SU-DHL-6 (cell line): ENCODE data around the gene LGR6.
"Not testable (repeated sequence)": the region's sequence is repeated elsewhere in the genome, so short reads cannot be mapped to it uniquely, and the experiment has no call there.

Experiments used
- H2AFZ ChIP-seq: fragments of 200-600 bp; sonication (generic); 2 replicates; pipeline ENCODE4 v1.6.1; 2014; ENCODE audit warnings: low read depth, mild to moderate bottlenecking, moderate library complexity, mixed read lengths, antibody characterized with exemption, low read length; ENCODE audit not compliant: severe bottlenecking
- H3F3A ChIP-seq: fragments of 200-600 bp; shearing (Covaris generic); 2 replicates; pipeline ENCODE4 v1.6.0; 2016; ENCODE audit warnings: antibody characterized with exemption, mild to moderate bottlenecking; ENCODE audit not compliant: insufficient read depth
- H3K27ac ChIP-seq: fragments of 200-600 bp; sonication (generic); 2 replicates; pipeline ENCODE4 v1.5.1; 2016; ENCODE audit warnings: low read depth, mild to moderate bottlenecking, low read length, moderate library complexity, mixed read lengths
- H3K27me3 ChIP-seq: fragments of 200-600 bp; sonication (generic), shearing (Covaris generic); 2 replicates; pipeline ENCODE4 v1.6.0; 2014; ENCODE audit warnings: mild to moderate bottlenecking, low read length
- H3K36me3 ChIP-seq: fragments of 200-600 bp; sonication (generic); 2 replicates; pipeline ENCODE4 v1.6.1; 2014; ENCODE audit warnings: mild to moderate bottlenecking, low read length, mixed read lengths
- H3K4me2 ChIP-seq: fragments of 300-600, 200-600 bp; shearing (Covaris generic), sonication (generic); 2 replicates; pipeline ENCODE4 v1.6.0; 2014; ENCODE audit warnings: low read length, low read depth, mild to moderate bottlenecking; ENCODE audit not compliant: poor library complexity, severe bottlenecking
- H3K4me3 ChIP-seq: fragments of 200-600 bp; sonication (generic); 2 replicates; pipeline ENCODE4 v1.5.1; 2014; ENCODE audit warnings: antibody characterized with exemption, low read length, mild to moderate bottlenecking, mixed read lengths; ENCODE audit not compliant: insufficient read depth, poor library complexity, severe bottlenecking
- H3K79me2 ChIP-seq: fragments of 200-600 bp; sonication (generic); 2 replicates; pipeline ENCODE4 v1.6.1; 2014; ENCODE audit warnings: mild to moderate bottlenecking, low read length, moderate library complexity; ENCODE audit not compliant: insufficient read depth
- H3K9ac ChIP-seq: fragments of 200-600 bp; sonication (generic); 2 replicates; pipeline ENCODE4 v1.7.0; 2014; ENCODE audit warnings: mild to moderate bottlenecking, low read length
- H3K9me2 ChIP-seq: fragments of 200-600 bp; sonication (generic); replicated peaks from 2 replicates; pipeline ENCODE4 v1.6.1; 2014; ENCODE audit warnings: low read length; ENCODE audit not compliant: insufficient read depth
- H3K9me3 ChIP-seq: fragments of 200-600 bp; sonication (generic); 2 replicates; pipeline ENCODE4 v1.6.1; 2014; ENCODE audit warnings: low read length, mixed read lengths; ENCODE audit not compliant: insufficient read depth
- H4K20me1 ChIP-seq: fragments of 200-600 bp; sonication (generic); 2 replicates; pipeline ENCODE4 v1.6.1; 2014; ENCODE audit warnings: low read depth, mild to moderate bottlenecking, antibody characterized with exemption, low read length, moderate library complexity, mixed read lengths
- EZH2phosphoT487 ChIP-seq: fragments of 200-600 bp; sonication (generic), shearing (Covaris generic); conservative IDR thresholded peaks from 2 replicates; pipeline ENCODE4 v1.6.1; 2018; ENCODE audit warnings: mild to moderate bottlenecking, antibody characterized with exemption, low read length, moderate library complexity, mixed read lengths
- TF ChIP-seq, protein P1 (sequence below): fragments of 200-600 bp; sonication (generic); IDR thresholded peaks from one replicate; pipeline ENCODE4 v1.5.1; 2017; ENCODE audit warnings: antibody characterized with exemption, mild to moderate bottlenecking, low read length, moderate library complexity; ENCODE audit not compliant: insufficient read depth, poor library complexity, severe bottlenecking

The LGR6 gene

DNA sequence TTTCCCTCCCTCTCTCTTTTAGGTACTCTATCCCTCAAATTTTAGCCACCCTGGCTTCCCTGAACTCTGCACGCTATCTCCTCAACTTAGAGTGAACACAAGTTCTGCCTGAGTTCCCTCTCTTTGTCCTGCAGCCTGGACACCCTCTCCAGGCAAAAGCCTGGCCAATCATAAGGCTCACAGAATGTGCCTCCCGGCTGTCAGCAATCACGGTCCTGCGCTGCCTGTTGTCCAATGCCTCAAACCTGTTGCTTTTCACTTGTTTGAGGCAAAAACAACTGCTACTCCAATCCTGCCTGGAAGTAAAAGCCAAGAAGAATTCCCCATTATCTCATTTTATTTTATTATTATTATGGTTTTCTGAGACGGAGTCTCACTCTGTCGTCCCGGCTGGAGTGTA, 66.1 kb downstream of the LGR6 start:
- no peaks in the 10 kb centered on the region for H3K79me2 ChIP-seq
- H4K20me1 ChIP-seq: no peaks in the 10 kb centered on the region
- no peaks in the 10 kb centered on the region for H3K9me3 ChIP-seq
- no peak overlapping the region for H3K4me2 ChIP-seq
- H3F3A ChIP-seq: no peaks in the 10 kb centered on the region
- TF ChIP-seq, protein P1, sequence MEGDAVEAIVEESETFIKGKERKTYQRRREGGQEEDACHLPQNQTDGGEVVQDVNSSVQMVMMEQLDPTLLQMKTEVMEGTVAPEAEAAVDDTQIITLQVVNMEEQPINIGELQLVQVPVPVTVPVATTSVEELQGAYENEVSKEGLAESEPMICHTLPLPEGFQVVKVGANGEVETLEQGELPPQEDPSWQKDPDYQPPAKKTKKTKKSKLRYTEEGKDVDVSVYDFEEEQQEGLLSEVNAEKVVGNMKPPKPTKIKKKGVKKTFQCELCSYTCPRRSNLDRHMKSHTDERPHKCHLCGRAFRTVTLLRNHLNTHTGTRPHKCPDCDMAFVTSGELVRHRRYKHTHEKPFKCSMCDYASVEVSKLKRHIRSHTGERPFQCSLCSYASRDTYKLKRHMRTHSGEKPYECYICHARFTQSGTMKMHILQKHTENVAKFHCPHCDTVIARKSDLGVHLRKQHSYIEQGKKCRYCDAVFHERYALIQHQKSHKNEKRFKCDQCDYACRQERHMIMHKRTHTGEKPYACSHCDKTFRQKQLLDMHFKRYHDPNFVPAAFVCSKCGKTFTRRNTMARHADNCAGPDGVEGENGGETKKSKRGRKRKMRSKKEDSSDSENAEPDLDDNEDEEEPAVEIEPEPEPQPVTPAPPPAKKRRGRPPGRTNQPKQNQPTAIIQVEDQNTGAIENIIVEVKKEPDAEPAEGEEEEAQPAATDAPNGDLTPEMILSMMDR: no peak
- no peak for TF ChIP-seq EZH2phosphoT487
- no peaks in the 10 kb centered on the region for H3K9me2 ChIP-seq
- no peaks in the 10 kb centered on the region for H3K36me3 ChIP-seq
- 0 out of 2 replicates have a peak, but pooled peaks cover under 1% of the 10 kb centered on the region for H3K27me3 ChIP-seq
- H3K9ac ChIP-seq: no peak overlapping the region
- no peak overlapping the region for H3K27ac ChIP-seq
- no peak overlapping the region for H3K4me3 ChIP-seq
- H2AFZ ChIP-seq: no peak overlapping the region

DNA sequence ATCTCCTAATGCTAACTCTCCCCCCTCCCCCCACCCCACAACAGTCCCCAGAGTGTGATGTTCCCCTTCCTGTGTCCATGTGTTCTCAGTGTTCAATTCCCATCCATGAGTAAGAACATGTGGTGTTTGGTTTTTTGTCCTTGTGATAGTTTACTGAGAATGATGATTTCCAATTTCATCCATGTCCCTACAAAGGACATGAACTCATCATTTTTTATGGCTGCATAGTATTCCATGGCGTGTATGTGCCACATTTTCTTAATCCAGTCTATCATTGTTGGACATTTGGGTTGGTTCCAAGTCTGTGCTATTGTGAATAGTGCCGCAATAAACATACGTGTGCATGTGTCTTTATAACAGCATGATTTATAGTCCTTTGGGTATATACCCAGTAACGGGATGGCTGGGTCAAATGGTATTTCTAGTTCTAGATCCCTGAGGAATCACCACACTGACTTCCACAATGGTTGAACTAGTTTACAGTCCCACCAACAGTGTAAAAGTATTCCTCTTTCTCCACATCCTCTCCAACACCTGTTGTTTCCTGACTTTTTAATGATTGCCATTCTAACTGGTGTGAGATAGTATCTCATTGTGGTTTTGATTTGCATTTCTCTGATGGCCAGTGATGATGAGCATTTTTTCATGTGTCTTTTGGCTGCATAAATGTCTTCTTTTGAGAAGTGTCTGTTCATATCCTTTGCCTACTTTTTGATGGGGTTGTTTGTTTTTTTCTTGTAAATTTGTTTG, 67.8 kb downstream of the LGR6 start:
- not testable (repeated sequence) for H3K27me3 ChIP-seq, H3F3A ChIP-seq, H4K20me1 ChIP-seq, H3K9ac ChIP-seq, H3K36me3 ChIP-seq, H3K4me3 ChIP-seq, H2AFZ ChIP-seq, H3K9me2 ChIP-seq, H3K9me3 ChIP-seq, H3K27ac ChIP-seq, H3K79me2 ChIP-seq, H3K4me2 ChIP-seq

DNA sequence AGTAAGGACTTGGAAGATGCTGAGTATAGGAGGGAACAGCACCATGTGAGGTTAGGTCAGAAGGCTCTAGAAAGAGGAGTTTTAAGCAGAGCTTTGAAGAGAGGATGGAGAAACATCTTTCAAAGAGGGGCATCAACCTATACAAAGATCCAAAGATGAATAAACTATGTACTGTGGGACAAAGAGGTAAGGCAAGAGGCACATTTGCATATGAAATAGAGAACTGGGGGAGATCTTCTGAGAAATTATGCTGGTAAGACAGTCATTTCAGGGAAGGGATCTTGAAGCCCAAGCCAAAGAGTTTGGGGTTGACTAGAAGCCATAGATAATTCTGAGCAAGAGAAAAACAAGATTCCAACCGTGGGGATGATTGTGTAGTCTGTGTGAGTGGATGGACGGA, 70.0 kb downstream of the LGR6 start:
- no peaks in the 10 kb centered on the region for H4K20me1 ChIP-seq
- H3K4me3 ChIP-seq: no peak overlapping the region
- no peak for TF ChIP-seq EZH2phosphoT487
- TF ChIP-seq, protein P1: no peak
- H3K27me3 ChIP-seq: 0 out of 2 replicates have a peak, but pooled peaks cover 4% of the 10 kb centered on the region
- H3K9ac ChIP-seq: no peak overlapping the region
- H2AFZ ChIP-seq: no peak overlapping the region
- H3K79me2 ChIP-seq: no peaks in the 10 kb centered on the region
- no peaks in the 10 kb centered on the region for H3F3A ChIP-seq
- H3K9me3 ChIP-seq: no peaks in the 10 kb centered on the region
- no peaks in the 10 kb centered on the region for H3K9me2 ChIP-seq
- no peak overlapping the region for H3K27ac ChIP-seq
- no peak overlapping the region for H3K4me2 ChIP-seq
- no peaks in the 10 kb centered on the region for H3K36me3 ChIP-seq

DNA sequence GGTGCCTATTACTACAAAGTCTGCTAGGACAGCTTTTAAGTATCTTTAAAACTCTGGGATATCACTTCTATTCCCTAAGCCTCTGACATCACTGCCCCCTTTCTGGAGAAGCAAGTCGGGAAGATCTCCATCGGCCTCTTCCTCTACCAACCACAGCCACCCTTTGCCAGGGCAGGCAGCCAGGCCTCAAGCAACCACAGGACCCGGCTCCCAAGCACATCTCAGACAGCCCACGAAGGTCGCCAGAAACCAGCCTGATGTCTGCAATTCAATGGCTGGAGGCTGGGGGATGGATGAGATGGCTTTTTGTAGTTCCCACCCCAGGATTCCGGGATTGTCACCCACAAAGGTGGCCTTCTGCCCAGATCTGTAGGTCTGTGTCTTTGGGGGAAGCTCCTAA, 70.7 kb downstream of the LGR6 start:
- H3K4me2 ChIP-seq: no peak overlapping the region
- no peak for TF ChIP-seq EZH2phosphoT487
- TF ChIP-seq, protein P1: no peak
- H3K27me3 ChIP-seq: 0 out of 2 replicates have a peak, but pooled peaks cover 4% of the 10 kb centered on the region
- no peak overlapping the region for H2AFZ ChIP-seq
- no peaks in the 10 kb centered on the region for H3F3A ChIP-seq
- no peaks in the 10 kb centered on the region for H4K20me1 ChIP-seq
- no peak overlapping the region for H3K9ac ChIP-seq
- H3K36me3 ChIP-seq: no peaks in the 10 kb centered on the region
- no peak overlapping the region for H3K27ac ChIP-seq
- H3K4me3 ChIP-seq: no peak overlapping the region
- no peaks in the 10 kb centered on the region for H3K79me2 ChIP-seq
- H3K9me2 ChIP-seq: no peaks in the 10 kb centered on the region
- H3K9me3 ChIP-seq: no peaks in the 10 kb centered on the region
